ENCODE measurements around the gene KIAA0825.

KIAA0825 gene

DNA sequence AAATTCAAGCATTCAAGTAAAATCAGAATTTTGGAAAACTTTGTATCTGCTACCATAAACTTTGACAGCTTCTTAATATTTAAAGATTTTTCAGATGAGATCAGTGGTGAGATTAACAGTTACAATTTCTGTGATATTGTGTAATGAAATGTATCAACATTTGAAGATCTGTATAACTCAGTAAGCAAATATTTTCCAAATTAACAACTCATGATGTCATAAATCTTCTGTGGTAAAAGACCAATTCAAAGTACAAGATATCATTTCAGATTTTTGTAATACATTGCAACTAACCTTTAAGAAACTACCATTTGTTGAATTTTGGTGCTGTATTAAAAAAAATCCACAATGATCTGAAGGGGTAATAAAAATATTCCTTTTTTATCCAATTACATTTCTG lies 352.2 kb downstream of the KIAA0825 start:
- Histone ChIP-seq H3K4me3 (ENCODE audit: low read length) (no peak overlapping the region), H3K9me3 (ENCODE audit: control insufficient read depth, insufficient read depth, low read length) (no peaks in the 10 kb centered on the region), H3K36me3 (ENCODE audit: control insufficient read depth, low read length) (no peaks in the 10 kb centered on the region), H3K27ac (ENCODE audit: low read depth, low read length) (no peak overlapping the region), H3K4me1 (ENCODE audit: control insufficient read depth, low read length) (no peaks in the 10 kb centered on the region), H3K27me3 (ENCODE audit: control insufficient read depth, low read length) (no peaks in the 10 kb centered on the region), H3F3A (ENCODE audit: control insufficient read depth, insufficient read depth) (no peaks in the 10 kb centered on the region), H3K79me2 (ENCODE audit: control insufficient read depth, low read length) (no peaks in the 10 kb centered on the region), H3K9me2 (replicated peaks; ENCODE audit: control insufficient read depth, low read length) (no peaks in the 10 kb centered on the region), H3K4me2 (ENCODE audit: low read length) (no peak overlapping the region), H4K20me1 (ENCODE audit: control insufficient read depth, insufficient read depth, low read depth, low read length) (no peaks in the 10 kb centered on the region)
- TF ChIP-seq EZH2phosphoT487 (IDR thresholded peaks at IDR 0.05; ENCODE audit: borderline replicate concordance, low read length) (no peak), CTCF (IDR thresholded peaks at IDR 0.05; ENCODE audit: low read depth, low read length, poor library complexity, severe bottlenecking) (no peak)

DNA sequence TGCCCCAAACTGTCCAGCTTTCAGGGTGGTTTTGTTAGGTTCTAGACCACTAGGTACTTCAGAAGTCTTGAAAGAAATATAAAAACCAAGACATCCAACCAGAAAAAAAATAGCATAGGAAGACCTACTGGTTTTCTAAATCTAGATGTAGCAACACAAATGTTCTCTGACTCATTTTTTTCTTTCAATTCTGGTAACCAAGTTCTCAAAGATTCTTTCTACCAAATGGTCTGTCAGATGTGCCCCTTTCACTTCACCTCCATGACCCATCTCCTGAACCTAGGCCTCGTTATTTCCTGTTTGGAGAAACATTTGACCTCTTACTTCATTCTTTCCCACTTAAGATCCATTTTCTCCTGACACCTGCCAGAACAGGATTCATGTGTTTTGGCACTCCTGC lies 355.3 kb downstream of the KIAA0825 start:
- H3K4me2 ChIP-seq (ENCODE audit: low read length) = no peak overlapping the region
- no peaks in the 10 kb centered on the region for H4K20me1 ChIP-seq (ENCODE audit: control insufficient read depth, insufficient read depth, low read depth, low read length)
- no peaks in the 10 kb centered on the region for H3F3A ChIP-seq (ENCODE audit: control insufficient read depth, insufficient read depth)
- no peaks in the 10 kb centered on the region for H3K9me2 ChIP-seq (replicated peaks; ENCODE audit: control insufficient read depth, low read length)
- no peak overlapping the region for H3K27ac ChIP-seq (ENCODE audit: low read depth, low read length)
- H3K79me2 ChIP-seq (ENCODE audit: control insufficient read depth, low read length) = no peaks in the 10 kb centered on the region
- H3K9me3 ChIP-seq (ENCODE audit: control insufficient read depth, insufficient read depth, low read length) = no peaks in the 10 kb centered on the region
- no peak for TF ChIP-seq CTCF (IDR thresholded peaks at IDR 0.05; ENCODE audit: low read depth, low read length, poor library complexity, severe bottlenecking)
- TF ChIP-seq EZH2phosphoT487 (IDR thresholded peaks at IDR 0.05; ENCODE audit: borderline replicate concordance, low read length) = no peak
- no peak overlapping the region for H3K4me3 ChIP-seq (ENCODE audit: low read length)
- H3K36me3 ChIP-seq (ENCODE audit: control insufficient read depth, low read length) = no peaks in the 10 kb centered on the region
- no peaks in the 10 kb centered on the region for H3K4me1 ChIP-seq (ENCODE audit: control insufficient read depth, low read length)
- H3K27me3 ChIP-seq (ENCODE audit: control insufficient read depth, low read length) = no peaks in the 10 kb centered on the region

DNA sequence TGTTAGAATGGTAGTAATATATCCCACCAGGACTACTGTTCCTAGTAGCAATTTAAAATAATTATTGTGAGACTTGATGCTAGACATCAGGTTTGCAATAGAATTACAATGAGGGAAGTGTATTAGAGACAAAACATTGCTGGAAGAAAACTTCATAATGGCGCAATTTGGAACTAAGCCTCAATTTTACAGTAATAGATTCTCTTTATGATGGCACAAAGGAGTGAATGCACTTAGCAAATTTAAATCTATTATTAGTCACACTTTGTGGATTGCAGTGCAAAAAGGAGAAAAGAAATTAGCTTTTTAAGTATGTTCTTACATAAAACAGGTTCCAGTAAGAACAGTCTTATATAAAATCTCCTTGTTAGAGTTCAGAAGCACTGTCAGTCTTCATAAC lies 358.3 kb downstream of the KIAA0825 start:
- Histone ChIP-seq H3K4me1 (ENCODE audit: control insufficient read depth, low read length) (no peaks in the 10 kb centered on the region), H3K79me2 (ENCODE audit: control insufficient read depth, low read length) (no peaks in the 10 kb centered on the region), H3K36me3 (ENCODE audit: control insufficient read depth, low read length) (no peaks in the 10 kb centered on the region), H3K9me2 (replicated peaks; ENCODE audit: control insufficient read depth, low read length) (no peaks in the 10 kb centered on the region), H3K27me3 (ENCODE audit: control insufficient read depth, low read length) (no peaks in the 10 kb centered on the region), H4K20me1 (ENCODE audit: control insufficient read depth, insufficient read depth, low read depth, low read length) (no peaks in the 10 kb centered on the region), H3K4me3 (ENCODE audit: low read length) (no peak overlapping the region), H3K4me2 (ENCODE audit: low read length) (no peak overlapping the region), H3K9me3 (ENCODE audit: control insufficient read depth, insufficient read depth, low read length) (no peaks in the 10 kb centered on the region), H3K27ac (ENCODE audit: low read depth, low read length) (no peak overlapping the region), H3F3A (ENCODE audit: control insufficient read depth, insufficient read depth) (no peaks in the 10 kb centered on the region)
- TF ChIP-seq EZH2phosphoT487 (IDR thresholded peaks at IDR 0.05; ENCODE audit: borderline replicate concordance, low read length) (no peak), CTCF (IDR thresholded peaks at IDR 0.05; ENCODE audit: low read depth, low read length, poor library complexity, severe bottlenecking) (no peak)

- H3K9me2 ChIP-seq (replicated peaks; ENCODE audit: control insufficient read depth, low read length) = no peaks in the 10 kb centered on the region
- no peak overlapping the region for H3K4me2 ChIP-seq (ENCODE audit: low read length)
- no peak overlapping the region for H3K27ac ChIP-seq (ENCODE audit: low read depth, low read length)
- H3K9me3 ChIP-seq (ENCODE audit: control insufficient read depth, insufficient read depth, low read length) = no peaks in the 10 kb centered on the region
- TF ChIP-seq CTCF (IDR thresholded peaks at IDR 0.05; ENCODE audit: low read depth, low read length, poor library complexity, severe bottlenecking) = no peak
- no peak for TF ChIP-seq EZH2phosphoT487 (IDR thresholded peaks at IDR 0.05; ENCODE audit: borderline replicate concordance, low read length)
- H3K36me3 ChIP-seq (ENCODE audit: control insufficient read depth, low read length) = no peaks in the 10 kb centered on the region
- H3K27me3 ChIP-seq (ENCODE audit: control insufficient read depth, low read length) = no peaks in the 10 kb centered on the region
- H3F3A ChIP-seq (ENCODE audit: control insufficient read depth, insufficient read depth) = no peaks in the 10 kb centered on the region
- no peaks in the 10 kb centered on the region for H3K79me2 ChIP-seq (ENCODE audit: control insufficient read depth, low read length)
- H4K20me1 ChIP-seq (ENCODE audit: control insufficient read depth, insufficient read depth, low read depth, low read length) = no peaks in the 10 kb centered on the region
- H3K4me1 ChIP-seq (ENCODE audit: control insufficient read depth, low read length) = no peaks in the 10 kb centered on the region
- H3K4me3 ChIP-seq (ENCODE audit: low read length) = no peak overlapping the region
Measured at GRCh38 chr5:94254214-94254613, 364.2 kb downstream of the KIAA0825 start.
